Measurements from ENCODE around the gene MPST. TPM values are rescaled to one million over a fixed set of nuclear protein-coding genes. Genes with fewer than 3 reads are reported as not detected.

MPST gene
- polyA plus RNA-seq, 1 donor from 2014 or later = 56.0 TPM

- H3K9me2 ChIP-seq (ENCODE audit: insufficient read depth, low read length) = no peaks in the 10 kb centered on the region
- no peak for TF ChIP-seq SMC3 (conservative IDR thresholded peaks at IDR 0.05; ENCODE audit: poor library complexity)
- TF ChIP-seq EZH2 (IDR thresholded peaks at IDR 0.05; ENCODE audit: borderline replicate concordance, insufficient read depth, low read length, poor library complexity, severe bottlenecking) = no peak
- TF ChIP-seq EP300 (conservative IDR thresholded peaks at IDR 0.05; ENCODE audit: poor library complexity, severe bottlenecking) = no peak
- no peak for TF ChIP-seq RAD21 (conservative IDR thresholded peaks at IDR 0.05)
- no peaks in the 10 kb centered on the region for H3K79me2 ChIP-seq (replicated peaks; ENCODE audit: insufficient read depth, low read length)
- H3K36me3 ChIP-seq (ENCODE audit: insufficient read depth, low read length) = no peaks in the 10 kb centered on the region
- no peak overlapping the region for H3K27ac ChIP-seq (ENCODE audit: low read length)
- H3K9ac ChIP-seq (ENCODE audit: low read length) = no peak overlapping the region
- H3K4me3 ChIP-seq (ENCODE audit: low read length) = no peak overlapping the region
- H3K4me2 ChIP-seq (ENCODE audit: low read length) = no peak overlapping the region
- no peaks in the 10 kb centered on the region for H3K27me3 ChIP-seq (ENCODE audit: insufficient read depth, low read depth, low read length)
- no peaks in the 10 kb centered on the region for H3F3A ChIP-seq (ENCODE audit: insufficient read depth, low read length, poor library complexity, severe bottlenecking)
- H3K9me3 ChIP-seq (ENCODE audit: low read length) = no peaks in the 10 kb centered on the region
- H4K20me1 ChIP-seq (ENCODE audit: insufficient read depth) = no peaks in the 10 kb centered on the region
- H2AFZ ChIP-seq (ENCODE audit: low read depth, low read length) = no peak overlapping the region
Observed at GRCh38 chr22:37000676-37001534, 18.6 kb upstream of the MPST start.

- H3K27me3 ChIP-seq (ENCODE audit: insufficient read depth, low read depth, low read length) = no peaks in the 10 kb centered on the region
Observed at GRCh38 chr22:37001826-37002225, 17.7 kb upstream of the MPST start.

More at GRCh38 chr22:37001826-37002225, 17.7 kb upstream of the MPST start:
- TF ChIP-seq EP300 (conservative IDR thresholded peaks at IDR 0.05; ENCODE audit: poor library complexity, severe bottlenecking) = no peak
- TF ChIP-seq CTCF (IDR thresholded peaks at IDR 0.05; ENCODE audit: poor library complexity, severe bottlenecking) = no peak
- no peak for TF ChIP-seq REST (IDR thresholded peaks at IDR 0.05; ENCODE audit: borderline replicate concordance)
- TF ChIP-seq POLR2AphosphoS5 (IDR thresholded peaks at IDR 0.05) = no peak
- no peak for TF ChIP-seq RAD21 (conservative IDR thresholded peaks at IDR 0.05)
- TF ChIP-seq SMC3 (conservative IDR thresholded peaks at IDR 0.05; ENCODE audit: poor library complexity) = no peak
- no peak for TF ChIP-seq EZH2 (IDR thresholded peaks at IDR 0.05; ENCODE audit: borderline replicate concordance, insufficient read depth, low read length, poor library complexity, severe bottlenecking)
- TF ChIP-seq TAF1 (IDR thresholded peaks at IDR 0.05; ENCODE audit: low read depth) = no peak
- TF ChIP-seq MXI1 (conservative IDR thresholded peaks at IDR 0.05; ENCODE audit: poor library complexity, severe bottlenecking) = no peak
- H3K36me3 ChIP-seq (ENCODE audit: insufficient read depth, low read length) = no peaks in the 10 kb centered on the region
- no peaks in the 10 kb centered on the region for H3F3A ChIP-seq (ENCODE audit: insufficient read depth, low read length, poor library complexity, severe bottlenecking)
- no peak overlapping the region for H3K4me3 ChIP-seq (ENCODE audit: low read length)
- H2AFZ ChIP-seq (ENCODE audit: low read depth, low read length) = no peak overlapping the region
- H3K9ac ChIP-seq (ENCODE audit: low read length) = no peak overlapping the region
- H3K79me2 ChIP-seq (replicated peaks; ENCODE audit: insufficient read depth, low read length) = no peaks in the 10 kb centered on the region
- no peak overlapping the region for H3K4me2 ChIP-seq (ENCODE audit: low read length)
- H3K9me3 ChIP-seq (ENCODE audit: low read length) = no peaks in the 10 kb centered on the region
- H3K9me2 ChIP-seq (ENCODE audit: insufficient read depth, low read length) = no peaks in the 10 kb centered on the region
- H3K27ac ChIP-seq (ENCODE audit: low read length) = no peak overlapping the region
- no peaks in the 10 kb centered on the region for H4K20me1 ChIP-seq (ENCODE audit: insufficient read depth)
